CD14-positive monocyte (primary cell): ENCODE data around the gene RGS7. TPM values are rescaled to one million over a fixed set of nuclear protein-coding genes. Genes with fewer than 3 reads are reported as not detected.

Experiments
- DNase-seq, 3 donors: peaks; one replicate each; pipeline ENCODE4 v3.0.0-alpha.2; 2011 to 2022
- H2AFZ ChIP-seq: 2 replicates; pipeline ENCODE4 v1.6.0; 2012; ENCODE audit warnings: mild to moderate bottlenecking, low read depth, low read length, inconsistent platforms; ENCODE audit not compliant: insufficient read depth, poor library complexity, severe bottlenecking
- H3K27ac ChIP-seq, 2 donors: 1 replicate in 1 of 2; 2 replicates in 1 of 2; pipeline ENCODE4 v1.5.1; 2012 to 2013; ENCODE audit warnings: low read length in 2 of 2, control low read depth in 1 of 2, inconsistent platforms in 1 of 2, low read depth in 1 of 2, mild to moderate bottlenecking in 1 of 2
- H3K27me3 ChIP-seq, 2 donors: one replicate each; pipeline versions ENCODE4 v1.6.0 to v1.6.1; 2011 to 2013; ENCODE audit warnings: low read length in 2 of 2; ENCODE audit not compliant: control insufficient read depth in 2 of 2, insufficient read depth in 2 of 2
- H3K36me3 ChIP-seq, 2 donors: replicated peaks in 1 of 2; 1 replicate in 1 of 2; 2 replicates in 1 of 2; pipeline versions ENCODE4 v1.5.1 to v1.6.1; 2012 to 2013; ENCODE audit warnings: low read length in 2 of 2, control low read depth in 1 of 2, inconsistent platforms in 1 of 2, mild to moderate bottlenecking in 1 of 2; ENCODE audit not compliant: insufficient read depth in 2 of 2, control insufficient read depth in 1 of 2
- H3K4me1 ChIP-seq, 2 donors: 1 replicate in 1 of 2; 2 replicates in 1 of 2; pipeline versions ENCODE4 v1.5.1 to v1.6.1; 2012 to 2013; ENCODE audit warnings: low read length in 2 of 2, control low read depth in 1 of 2, inconsistent platforms in 1 of 2, mild to moderate bottlenecking in 1 of 2, moderate library complexity in 1 of 2; ENCODE audit not compliant: insufficient read depth in 2 of 2, control insufficient read depth in 1 of 2
- H3K4me2 ChIP-seq: replicated peaks from 2 replicates; pipeline ENCODE3; 2012; ENCODE audit warnings: low read length, moderate library complexity, mild to moderate bottlenecking; ENCODE audit not compliant: poor library complexity, severe bottlenecking; ENCODE audit errors: extremely low read depth
- H3K4me3 ChIP-seq, 3 experiments: fragments of 200-600 bp in 1 of 3; sonication (generic) in 1 of 3; replicated peaks in 1 of 3; 1 replicate in 2 of 3; 2 replicates in 1 of 3; pipeline ENCODE4 v1.5.1; 2011 to 2013; ENCODE audit warnings: low read length in 3 of 3, mild to moderate bottlenecking in 3 of 3, control low read depth in 2 of 3, low read depth in 2 of 3, inconsistent platforms in 1 of 3, moderate library complexity in 1 of 3
- H3K79me2 ChIP-seq: 2 replicates; pipeline ENCODE4 v1.6.0; 2012; ENCODE audit warnings: mild to moderate bottlenecking, control low read depth, inconsistent platforms, low read length, moderate library complexity; ENCODE audit not compliant: insufficient read depth
- H3K9ac ChIP-seq: 2 replicates; pipeline ENCODE4 v1.6.0; 2017; ENCODE audit warnings: low read length, mild to moderate bottlenecking; ENCODE audit not compliant: insufficient read depth, poor library complexity, severe bottlenecking
- H3K9me3 ChIP-seq, 2 donors: replicated peaks in 1 of 2; 1 replicate in 1 of 2; 2 replicates in 1 of 2; pipeline versions ENCODE4 v1.5.1 to v1.6.1; 2012 to 2013; ENCODE audit warnings: low read length in 2 of 2, control low read depth in 1 of 2; ENCODE audit not compliant: control insufficient read depth in 1 of 2, insufficient read depth in 1 of 2
- H4K20me1 ChIP-seq: 2 replicates; pipeline ENCODE4 v1.6.0; 2012; ENCODE audit warnings: mild to moderate bottlenecking, low read length, control low read depth, moderate library complexity; ENCODE audit not compliant: insufficient read depth
- H3K27ac Mint-ChIP-seq, 7 donors: one replicate each; pipeline ENCODE4 v1.8.0; 2020; ENCODE audit warnings: mild to moderate bottlenecking in 7 of 7, mixed read lengths in 7 of 7, moderate library complexity in 6 of 7, inconsistent platforms in 2 of 7
- H3K27me3 Mint-ChIP-seq, 3 donors: one replicate each; pipeline ENCODE4 v1.8.0; 2021 to 2022; ENCODE audit warnings: low read depth in 3 of 3, mild to moderate bottlenecking in 3 of 3, mixed read lengths in 3 of 3, moderate library complexity in 3 of 3, inconsistent platforms in 1 of 3
- H3K36me3 Mint-ChIP-seq, 2 donors: one replicate each; pipeline ENCODE4 v1.8.0; 2020; ENCODE audit warnings: mixed read lengths in 2 of 2, inconsistent platforms in 1 of 2, mild to moderate bottlenecking in 1 of 2
- H3K4me1 Mint-ChIP-seq: one replicate; pipeline ENCODE4 v1.8.0; 2020; ENCODE audit warnings: mild to moderate bottlenecking, mixed read lengths
- H3K4me3 Mint-ChIP-seq, 2 donors: one replicate each; pipeline ENCODE4 v1.8.0; 2020; ENCODE audit warnings: mild to moderate bottlenecking in 2 of 2, mixed read lengths in 2 of 2, moderate library complexity in 1 of 2
- H3K9me3 Mint-ChIP-seq, 7 donors: one replicate each; pipeline ENCODE4 v1.8.0; 2020 to 2022; ENCODE audit warnings: mixed read lengths in 7 of 7, mild to moderate bottlenecking in 6 of 7, moderate library complexity in 6 of 7, inconsistent platforms in 2 of 7
- WGBS: methylation state at CpG from one replicate; pipeline ENCODE4 v1.1.5; 2013; ENCODE audit warnings: missing lambda C conversion rate; ENCODE audit not compliant: insufficient coverage; 5-methylcytosine and 5-hydroxymethylcytosine counted together
- intact Hi-C, 2 donors: fragments of 100-400 bp; cut with micrococcal nuclease; formaldehyde crosslinking; loops; one replicate each; pipeline versions ENCODE4 v1.15.0 to v1.15.1; 2023
- polyA plus RNA-seq, 3 donors: library from polyadenylated mRNA; depleted of rRNA in 1 of 3; unstranded in 2 of 3; stranded (reverse) in 1 of 3; fragments of 300-500 nt in 2 of 3; fragments of >200 nt in 1 of 3; fragmentation: Illumina TruSeq in 2 of 3; gene quantifications; 1 replicate in 2 of 3; 2 replicates in 1 of 3; pipeline ENCODE4 v1.2.3, GENCODE V29; 2012 to 2021
- TF ChIP-seq, protein P1 (sequence below): fragments of 200-600 bp; IDR thresholded peaks from one replicate; pipeline ENCODE4 v1.8.0; 2022; ENCODE audit warnings: antibody characterized with exemption, mild to moderate bottlenecking

Gene RGS7
- polyA plus RNA-seq, 3 donors = not detected

- intact Hi-C loops = no loop called here
- no peaks in the 10 kb centered on the region for H3K4me1 Mint-ChIP-seq
- Histone ChIP-seq H3K9me3 (no peaks in the 10 kb centered on the region), H3K4me3 (no peak overlapping the region), H4K20me1 (no peaks in the 10 kb centered on the region), H3K27me3 (no peaks in the 10 kb centered on the region), H3K9ac (no peak overlapping the region), H3K36me3 (no peaks in the 10 kb centered on the region), H3K79me2 (no peaks in the 10 kb centered on the region), H2AFZ (no peak overlapping the region), H3K27ac (no peak overlapping the region), H3K4me1 (no peaks in the 10 kb centered on the region), H3K4me2 (no peak overlapping the region)
- TF ChIP-seq, protein P1, sequence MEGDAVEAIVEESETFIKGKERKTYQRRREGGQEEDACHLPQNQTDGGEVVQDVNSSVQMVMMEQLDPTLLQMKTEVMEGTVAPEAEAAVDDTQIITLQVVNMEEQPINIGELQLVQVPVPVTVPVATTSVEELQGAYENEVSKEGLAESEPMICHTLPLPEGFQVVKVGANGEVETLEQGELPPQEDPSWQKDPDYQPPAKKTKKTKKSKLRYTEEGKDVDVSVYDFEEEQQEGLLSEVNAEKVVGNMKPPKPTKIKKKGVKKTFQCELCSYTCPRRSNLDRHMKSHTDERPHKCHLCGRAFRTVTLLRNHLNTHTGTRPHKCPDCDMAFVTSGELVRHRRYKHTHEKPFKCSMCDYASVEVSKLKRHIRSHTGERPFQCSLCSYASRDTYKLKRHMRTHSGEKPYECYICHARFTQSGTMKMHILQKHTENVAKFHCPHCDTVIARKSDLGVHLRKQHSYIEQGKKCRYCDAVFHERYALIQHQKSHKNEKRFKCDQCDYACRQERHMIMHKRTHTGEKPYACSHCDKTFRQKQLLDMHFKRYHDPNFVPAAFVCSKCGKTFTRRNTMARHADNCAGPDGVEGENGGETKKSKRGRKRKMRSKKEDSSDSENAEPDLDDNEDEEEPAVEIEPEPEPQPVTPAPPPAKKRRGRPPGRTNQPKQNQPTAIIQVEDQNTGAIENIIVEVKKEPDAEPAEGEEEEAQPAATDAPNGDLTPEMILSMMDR = no peak
- no peak overlapping the region for H3K4me3 Mint-ChIP-seq
- H3K9me3 Mint-ChIP-seq = peaks cover 0 to 12% (median 3%) of the 10 kb centered on the region in 7 donors
- no peak overlapping the region for H3K27ac Mint-ChIP-seq
- H3K27me3 Mint-ChIP-seq = peaks cover 0 to 1% (median 0%) of the 10 kb centered on the region in 3 donors
- H3K36me3 Mint-ChIP-seq = no peaks in the 10 kb centered on the region
- no peak for DNase-seq
- 87% methylated on average over 2 of the region's 2 CpGs for WGBS
These were observed 288.6 kb downstream of the RGS7 start for GRCh38 chr1:241068359-241068758.

GRCh38 chr1:241063276-241063675 lies 293.7 kb downstream of the RGS7 start:
- no peaks in the 10 kb centered on the region for H3K4me1 ChIP-seq
- H3K27me3 ChIP-seq = no peaks in the 10 kb centered on the region
- no peak overlapping the region for H2AFZ ChIP-seq
- intact Hi-C loops = no loop called here
- H3K4me1 Mint-ChIP-seq = no peaks in the 10 kb centered on the region
- no peaks in the 10 kb centered on the region for H3K36me3 Mint-ChIP-seq
- H3K4me3 Mint-ChIP-seq = no peak overlapping the region
- H3K27ac Mint-ChIP-seq = no peak overlapping the region
- TF ChIP-seq, protein P1 = no peak
- 63% methylated on average over 2 of the region's 5 CpGs for WGBS
- no peak for DNase-seq
- no peaks in the 10 kb centered on the region for H3K36me3 ChIP-seq
- no peak overlapping the region for H3K4me2 ChIP-seq
- no peaks in the 10 kb centered on the region for H3K27me3 Mint-ChIP-seq
- H3K9ac ChIP-seq = no peak overlapping the region
- H3K79me2 ChIP-seq = no peaks in the 10 kb centered on the region
- no peak overlapping the region for H3K27ac ChIP-seq
- H4K20me1 ChIP-seq = no peaks in the 10 kb centered on the region
- H3K4me3 ChIP-seq = no peak overlapping the region
- peaks cover 0 to 15% (median 4%) of the 10 kb centered on the region in 7 donors for H3K9me3 Mint-ChIP-seq
- no peaks in the 10 kb centered on the region for H3K9me3 ChIP-seq
